Right lobe of liver (tissue), 4 donors: ENCODE data around the gene WDPCP.

Source experiments
- POLR2A ChIP-seq: fragments of 450-650 bp; IDR thresholded peaks from one replicate; pipeline ENCODE4 v1.6.1; 2017; ENCODE audit warnings: antibody characterized with exemption, mild to moderate bottlenecking
- TF ChIP-seq, protein P1 (sequence below), 4 donors: fragments of 200-600 bp in 3 of 4; fragments of 450-650 bp in 1 of 4; IDR thresholded peaks; one replicate each; pipeline versions ENCODE4 v1.5.1 to v1.8.0; 2016 to 2022; ENCODE audit warnings: antibody characterized with exemption in 4 of 4, mild to moderate bottlenecking in 2 of 4
- donor health status: DM: no; HTN: no; CAD: no.
- donor health status: DM: no; HTN: no; CAD: no.
- donor health status: DM: no; HTN: yes; CAD: no.

DNA sequence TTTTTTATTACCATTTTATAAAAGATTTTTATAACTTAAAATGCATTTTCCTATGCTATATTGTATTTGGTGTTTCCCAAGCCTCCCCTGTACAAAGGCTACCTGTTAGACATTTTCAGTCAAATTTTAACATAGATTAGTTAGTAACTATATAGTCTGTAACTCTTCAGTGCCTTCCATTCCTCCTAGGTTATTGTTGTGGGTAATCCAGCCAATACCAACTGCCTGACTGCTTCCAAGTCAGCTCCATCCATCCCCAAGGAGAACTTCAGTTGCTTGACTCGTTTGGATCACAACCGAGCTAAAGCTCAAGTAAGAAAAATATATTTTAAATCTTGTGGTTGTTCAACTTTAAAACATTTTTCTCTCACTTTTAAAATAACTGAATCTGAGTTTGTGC lies 10.7 kb upstream of the WDPCP start:
- TF ChIP-seq, protein P1, sequence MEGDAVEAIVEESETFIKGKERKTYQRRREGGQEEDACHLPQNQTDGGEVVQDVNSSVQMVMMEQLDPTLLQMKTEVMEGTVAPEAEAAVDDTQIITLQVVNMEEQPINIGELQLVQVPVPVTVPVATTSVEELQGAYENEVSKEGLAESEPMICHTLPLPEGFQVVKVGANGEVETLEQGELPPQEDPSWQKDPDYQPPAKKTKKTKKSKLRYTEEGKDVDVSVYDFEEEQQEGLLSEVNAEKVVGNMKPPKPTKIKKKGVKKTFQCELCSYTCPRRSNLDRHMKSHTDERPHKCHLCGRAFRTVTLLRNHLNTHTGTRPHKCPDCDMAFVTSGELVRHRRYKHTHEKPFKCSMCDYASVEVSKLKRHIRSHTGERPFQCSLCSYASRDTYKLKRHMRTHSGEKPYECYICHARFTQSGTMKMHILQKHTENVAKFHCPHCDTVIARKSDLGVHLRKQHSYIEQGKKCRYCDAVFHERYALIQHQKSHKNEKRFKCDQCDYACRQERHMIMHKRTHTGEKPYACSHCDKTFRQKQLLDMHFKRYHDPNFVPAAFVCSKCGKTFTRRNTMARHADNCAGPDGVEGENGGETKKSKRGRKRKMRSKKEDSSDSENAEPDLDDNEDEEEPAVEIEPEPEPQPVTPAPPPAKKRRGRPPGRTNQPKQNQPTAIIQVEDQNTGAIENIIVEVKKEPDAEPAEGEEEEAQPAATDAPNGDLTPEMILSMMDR (IDR thresholded peaks at IDR 0.05), result no peak
- no peak for TF ChIP-seq POLR2A
